GM18909 (cell line): ENCODE data around the gene TDRD12.

ENCODE experiments used
- ATAC-seq: cut with Tn5 transposase; IDR thresholded peaks from one replicate; pipeline ENCODE4 v1.9.1; 2021; ENCODE audit warnings: mild to moderate bottlenecking; ENCODE audit not compliant: unreplicated experiment, poor library complexity

The TDRD12 gene

GRCh38 chr19:32802840-32803239 lies 83.3 kb downstream of the TDRD12 start:
- ATAC-seq: no peak

- ATAC-seq: no peak
Observed at GRCh38 chr19:32808236-32808635, 88.7 kb downstream of the TDRD12 start.

GRCh38 chr19:32809254-32809653 lies 89.7 kb downstream of the TDRD12 start:
- ATAC-seq: no peak

- ATAC-seq: no peak
Observed at GRCh38 chr19:32809754-32810153, 90.2 kb downstream of the TDRD12 start.

GRCh38 chr19:32810452-32810851 lies 90.9 kb downstream of the TDRD12 start:
- ATAC-seq: no peak

GRCh38 chr19:32811151-32811550 lies 91.6 kb downstream of the TDRD12 start:
- ATAC-seq: no peak

- ATAC-seq: no peak
Observed at GRCh38 chr19:32812036-32812435, 92.5 kb downstream of the TDRD12 start.

GRCh38 chr19:32812571-32812970 lies 93.0 kb downstream of the TDRD12 start:
- no peak for ATAC-seq

- ATAC-seq: no peak
Observed at GRCh38 chr19:32813862-32814425, 94.4 kb downstream of the TDRD12 start.

- no peak for ATAC-seq
Observed at GRCh38 chr19:32814624-32815023, 95.1 kb downstream of the TDRD12 start.

GRCh38 chr19:32816555-32817099 lies 97.1 kb downstream of the TDRD12 start:
- no peak for ATAC-seq

GRCh38 chr19:32817569-32818476 lies 98.3 kb downstream of the TDRD12 start:
- no peak for ATAC-seq

- no peak for ATAC-seq
Observed at GRCh38 chr19:32818536-32818935, 99.0 kb downstream of the TDRD12 start.

GRCh38 chr19:32819419-32820400 lies 100.1 kb downstream of the TDRD12 start:
- no peak for ATAC-seq

- ATAC-seq: no peak
Observed at GRCh38 chr19:32822916-32823746, 103.6 kb downstream of the TDRD12 start.

GRCh38 chr19:32823747-32824102 lies 104.2 kb downstream of the TDRD12 start:
- no peak for ATAC-seq

GRCh38 chr19:32824191-32824751 lies 104.7 kb downstream of the TDRD12 start:
- ATAC-seq: no peak

- ATAC-seq: no peak
Observed at GRCh38 chr19:32824916-32825608, 105.5 kb downstream of the TDRD12 start.

GRCh38 chr19:32828139-32828538 lies 108.6 kb downstream of the TDRD12 start:
- ATAC-seq: no peak
